Measurements from ENCODE around the gene HBA2.
"Not testable (repeated sequence)": the region's sequence is repeated elsewhere in the genome, so short reads cannot be mapped to it uniquely, and the experiment has no call there.

The HBA2 gene

DNA sequence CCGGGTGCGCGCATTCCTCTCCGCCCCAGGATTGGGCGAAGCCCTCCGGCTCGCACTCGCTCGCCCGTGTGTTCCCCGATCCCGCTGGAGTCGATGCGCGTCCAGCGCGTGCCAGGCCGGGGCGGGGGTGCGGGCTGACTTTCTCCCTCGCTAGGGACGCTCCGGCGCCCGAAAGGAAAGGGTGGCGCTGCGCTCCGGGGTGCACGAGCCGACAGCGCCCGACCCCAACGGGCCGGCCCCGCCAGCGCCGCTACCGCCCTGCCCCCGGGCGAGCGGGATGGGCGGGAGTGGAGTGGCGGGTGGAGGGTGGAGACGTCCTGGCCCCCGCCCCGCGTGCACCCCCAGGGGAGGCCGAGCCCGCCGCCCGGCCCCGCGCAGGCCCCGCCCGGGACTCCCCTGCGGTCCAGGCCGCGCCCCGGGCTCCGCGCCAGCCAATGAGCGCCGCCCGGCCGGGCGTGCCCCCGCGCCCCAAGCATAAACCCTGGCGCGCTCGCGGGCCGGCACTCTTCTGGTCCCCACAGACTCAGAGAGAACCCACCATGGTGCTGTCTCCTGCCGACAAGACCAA lies at the start of gene HBA2:
TSS of gene HBA2 (plus strand) at position 503 of the 568 bp plus-strand sequence. CDS start at position 540, 37 bp downstream.
- in situ Hi-C loops (cut with MboI; ENCODE audit: low sequenced_read_pairs) = not testable (repeated sequence)

DNA sequence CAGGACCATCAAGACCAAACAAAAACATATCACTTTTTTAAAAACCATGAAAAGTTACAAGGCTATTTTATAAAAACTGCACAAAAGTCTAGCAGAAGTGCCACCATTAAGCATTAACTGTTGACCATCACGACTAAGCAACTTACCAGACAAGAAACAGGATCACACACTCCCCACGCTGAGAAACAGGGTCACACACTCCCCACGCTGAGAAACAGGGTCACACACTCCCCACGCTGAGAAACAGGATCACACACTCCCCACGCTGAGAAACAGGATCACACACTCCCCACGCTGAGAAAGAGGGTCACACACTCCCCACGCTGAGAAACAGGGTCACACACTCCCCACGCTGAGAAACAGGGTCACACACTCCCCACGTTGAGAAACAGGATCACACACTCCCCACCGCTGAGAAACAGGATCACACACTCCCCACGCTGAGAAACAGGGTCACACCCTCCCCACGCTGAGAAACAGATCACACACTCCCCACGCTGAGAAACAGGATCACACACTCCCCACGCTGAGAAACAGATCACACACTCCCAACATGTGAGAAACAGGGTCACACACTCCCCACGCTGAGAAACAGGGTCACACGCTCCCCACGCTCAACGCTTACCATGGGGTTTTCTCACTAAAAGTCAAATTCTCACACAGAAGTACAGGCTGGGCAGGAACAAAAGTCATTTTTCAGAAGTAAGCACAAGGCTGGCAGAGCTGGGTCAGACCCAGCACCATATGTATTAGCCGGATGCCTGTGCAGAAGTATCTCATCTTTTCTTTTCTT lies 48.9 kb upstream of the HBA2 start:
- in situ Hi-C loops (cut with MboI; ENCODE audit: low sequenced_read_pairs) = not testable (repeated sequence)

GRCh38 chr16:125011-125410 lies 47.7 kb upstream of the HBA2 start:
- in situ Hi-C loops (cut with MboI; ENCODE audit: low sequenced_read_pairs) = no loop called here

DNA sequence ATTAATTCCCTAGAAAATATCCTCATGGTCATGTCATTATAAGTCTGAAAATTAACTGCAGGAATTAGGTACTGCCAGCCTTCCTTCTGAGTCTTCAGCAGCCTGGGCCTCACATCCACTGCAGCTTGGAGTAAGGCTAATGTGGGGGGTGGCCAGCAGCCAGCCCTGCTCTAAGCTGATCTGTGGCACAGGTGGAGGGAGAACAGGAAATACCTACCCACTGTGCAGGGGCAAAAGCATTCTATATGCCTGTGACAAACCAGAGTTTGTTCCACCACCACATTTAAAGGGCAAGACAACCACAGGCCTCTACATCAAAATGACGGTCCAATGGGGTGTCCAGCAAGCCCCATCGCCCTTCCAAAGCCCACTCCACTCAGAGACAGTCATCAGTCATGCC lies 43.6 kb upstream of the HBA2 start:
- in situ Hi-C loops (cut with MboI; ENCODE audit: low sequenced_read_pairs) = no loop called here

DNA sequence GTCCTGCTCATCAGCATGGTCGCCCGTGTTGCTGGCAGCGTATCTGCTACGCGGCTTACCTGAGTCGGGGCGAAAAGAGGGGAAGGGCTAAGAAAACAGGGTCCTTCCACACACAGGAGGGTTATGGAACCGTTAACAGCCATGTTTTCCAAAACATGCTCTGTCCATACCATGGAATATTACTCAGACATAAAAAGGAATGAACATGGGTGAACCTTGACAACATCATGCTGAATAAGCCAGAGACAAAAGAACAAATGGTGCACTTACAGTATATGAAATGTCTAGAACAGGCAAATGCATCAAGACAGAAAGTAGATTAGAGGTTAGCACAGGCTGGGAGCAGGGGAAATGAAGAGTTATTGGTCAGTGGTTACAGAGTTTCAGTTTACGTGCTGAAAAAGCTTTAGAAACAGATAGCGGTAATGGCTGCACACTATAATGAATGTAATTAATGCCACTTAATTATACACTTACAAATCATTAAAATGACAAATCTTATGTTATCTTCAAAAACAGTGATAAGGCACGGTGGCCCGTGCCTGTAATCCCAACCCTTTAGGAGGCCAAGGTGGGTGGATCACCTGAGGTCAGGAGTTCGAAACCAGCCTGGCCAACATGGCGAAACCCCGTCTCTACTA lies 42.0 kb upstream of the HBA2 start:
- in situ Hi-C loops (cut with MboI; ENCODE audit: low sequenced_read_pairs) = no loop called here

GRCh38 chr16:132120-132519 lies 40.6 kb upstream of the HBA2 start:
- in situ Hi-C loops (cut with MboI; ENCODE audit: low sequenced_read_pairs) = no loop called here

- in situ Hi-C loops (cut with MboI; ENCODE audit: low sequenced_read_pairs) = no loop called here
Observed at GRCh38 chr16:133716-134115, 39.0 kb upstream of the HBA2 start.

GRCh38 chr16:138049-138417 lies 34.6 kb upstream of the HBA2 start:
- in situ Hi-C loops (cut with MboI; ENCODE audit: low sequenced_read_pairs) = no loop called here

DNA sequence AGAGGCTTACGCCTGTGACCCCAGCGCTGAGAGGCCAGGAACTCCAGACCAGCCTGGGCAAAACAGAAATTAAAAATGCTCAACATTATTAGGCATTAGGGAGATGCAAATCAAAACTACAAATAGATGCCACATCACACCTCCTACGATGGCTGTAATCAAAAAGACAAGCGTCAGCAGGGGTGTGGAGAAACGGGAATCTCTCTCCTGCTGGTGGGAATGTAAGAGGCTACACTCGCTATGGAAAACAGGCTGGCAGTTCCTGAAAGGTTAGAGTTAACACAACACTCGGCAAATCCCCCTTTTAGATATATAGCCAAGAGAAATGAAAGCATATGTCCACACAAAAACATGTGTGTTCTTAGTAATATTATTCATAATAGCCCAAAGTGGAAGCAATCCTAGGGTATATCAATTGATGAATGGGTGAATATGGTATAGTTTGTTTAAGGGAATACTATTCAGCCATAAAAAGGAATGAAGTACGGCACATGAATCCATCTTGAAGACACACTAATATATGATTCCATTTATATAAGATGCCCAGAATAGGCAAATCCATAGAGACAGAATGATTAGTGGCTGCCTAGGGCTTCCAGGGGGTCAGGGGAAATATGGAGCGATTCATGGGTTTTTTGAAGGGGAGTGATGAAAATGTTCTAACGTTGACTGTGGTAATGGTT lies 32.4 kb upstream of the HBA2 start:
- in situ Hi-C loops (cut with MboI; ENCODE audit: low sequenced_read_pairs) = no loop called here

DNA sequence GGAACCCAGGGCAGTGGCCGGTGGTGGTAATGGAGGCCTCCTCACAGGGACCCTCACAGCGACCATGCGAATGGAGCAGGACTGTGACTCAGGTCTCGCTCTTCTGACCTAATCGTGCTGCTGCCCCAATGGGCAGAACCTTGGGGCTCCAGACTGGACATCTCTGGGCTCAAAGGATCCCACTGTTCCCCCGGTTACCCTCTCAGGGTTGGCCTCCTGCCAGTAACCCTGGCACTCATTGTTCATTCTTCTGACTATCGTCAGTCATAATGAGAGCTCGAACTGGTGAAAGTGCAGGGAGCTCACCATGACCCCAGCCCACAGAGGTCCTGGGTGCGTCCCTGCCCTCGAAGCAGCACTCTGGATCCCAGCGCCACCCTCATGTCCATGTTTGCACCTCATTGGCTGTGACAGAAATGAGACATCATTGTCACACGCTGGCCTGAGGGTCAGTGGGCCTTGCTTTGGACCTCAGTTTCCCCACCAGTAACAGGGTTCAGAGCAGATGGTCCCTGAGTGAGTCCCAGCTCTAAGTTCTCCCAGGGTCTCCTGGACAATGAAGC lies 30.2 kb upstream of the HBA2 start:
- in situ Hi-C loops (cut with MboI; ENCODE audit: low sequenced_read_pairs) = no loop called here

GRCh38 chr16:143047-143446 lies 29.6 kb upstream of the HBA2 start:
- in situ Hi-C loops (cut with MboI; ENCODE audit: low sequenced_read_pairs) = no loop called here

DNA sequence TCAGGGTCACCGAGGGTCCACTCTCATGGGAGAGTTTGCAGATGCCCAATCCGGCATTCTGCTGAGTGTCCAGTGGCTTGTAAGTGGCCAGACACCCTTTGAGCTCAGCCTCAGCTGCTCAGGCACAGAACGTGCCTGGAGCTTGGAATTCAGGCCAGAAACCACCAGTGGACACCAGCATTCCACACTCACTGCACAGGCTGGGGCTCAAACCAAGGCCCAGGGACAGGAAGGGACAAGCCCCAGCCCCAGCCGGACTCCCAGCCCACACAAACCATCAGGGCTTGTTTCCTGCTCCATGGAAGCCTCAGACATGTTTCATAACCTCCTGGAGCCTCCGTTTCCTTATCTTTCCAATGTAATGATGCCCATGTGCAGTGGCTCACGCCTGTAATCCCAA lies 29.2 kb upstream of the HBA2 start:
- in situ Hi-C loops (cut with MboI; ENCODE audit: low sequenced_read_pairs) = no loop called here

GRCh38 chr16:144797-145252 lies 27.9 kb upstream of the HBA2 start:
- in situ Hi-C loops (cut with MboI; ENCODE audit: low sequenced_read_pairs) = no loop called here

DNA sequence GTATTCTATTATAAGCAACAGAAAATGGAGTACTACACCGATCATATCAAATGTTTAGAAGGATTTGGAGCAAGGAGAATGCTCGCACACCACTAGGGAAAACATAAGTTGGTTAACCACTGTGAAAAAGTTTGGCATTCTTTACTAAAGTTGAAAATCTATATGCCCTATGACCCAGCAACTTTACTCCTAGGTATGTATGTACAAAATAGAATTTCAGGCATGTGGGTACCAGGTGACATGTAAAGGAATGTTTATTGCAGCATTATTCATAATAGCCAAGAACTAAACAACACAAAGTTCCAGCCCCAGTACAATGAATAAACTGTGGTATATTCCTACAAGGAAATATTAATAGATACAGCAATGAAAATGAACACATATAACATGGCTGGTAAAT lies 26.0 kb upstream of the HBA2 start:
- in situ Hi-C loops (cut with MboI; ENCODE audit: low sequenced_read_pairs) = no loop called here

- in situ Hi-C loops (cut with MboI; ENCODE audit: low sequenced_read_pairs) = no loop called here
Observed at GRCh38 chr16:149024-149660, 23.5 kb upstream of the HBA2 start.

- in situ Hi-C loops (cut with MboI; ENCODE audit: low sequenced_read_pairs) = no loop called here
Observed at GRCh38 chr16:152141-153128, 20.2 kb upstream of the HBA2 start, which contains the start of gene HBZ. Gene HBZ (plus strand): TSS chr16:152644. CDS start chr16:152910, 266 bp downstream.

- in situ Hi-C loops (cut with MboI; ENCODE audit: low sequenced_read_pairs) = not testable (repeated sequence)
Observed at GRCh38 chr16:153129-153521, 19.6 kb upstream of the HBA2 start.

DNA sequence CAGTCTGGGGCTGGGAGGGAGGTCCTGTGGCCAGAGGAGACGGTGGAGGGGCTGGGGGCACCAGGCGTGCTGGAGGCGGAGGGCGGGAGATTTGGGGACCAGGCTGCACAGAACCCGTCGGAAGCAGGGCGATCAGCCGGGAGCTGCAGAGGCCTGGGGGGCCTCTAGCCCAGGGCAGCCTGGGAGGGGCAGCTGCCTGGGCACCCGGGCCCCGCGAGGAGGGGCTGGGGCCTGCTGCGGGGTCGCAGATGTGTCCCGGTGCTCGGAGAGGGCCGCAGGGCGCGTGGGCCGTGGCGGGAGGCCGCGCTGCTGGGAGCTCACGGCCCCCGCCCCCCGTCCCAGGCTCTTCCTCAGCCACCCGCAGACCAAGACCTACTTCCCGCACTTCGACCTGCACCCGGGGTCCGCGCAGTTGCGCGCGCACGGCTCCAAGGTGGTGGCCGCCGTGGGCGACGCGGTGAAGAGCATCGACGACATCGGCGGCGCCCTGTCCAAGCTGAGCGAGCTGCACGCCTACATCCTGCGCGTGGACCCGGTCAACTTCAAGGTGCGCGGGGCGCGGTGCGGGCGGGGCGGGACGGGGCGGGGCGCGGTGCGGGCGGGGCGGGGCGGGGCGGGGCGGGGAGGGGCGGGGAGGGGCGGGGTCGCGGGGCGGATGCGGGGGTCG lies 19.0 kb upstream of the HBA2 start:
- in situ Hi-C loops (cut with MboI; ENCODE audit: low sequenced_read_pairs) = not testable (repeated sequence)

Data from HL-60/S4 treated with phorbol 12-myristate 13-acetate at 8.2 ng/mL for 4 days and 3 days (cell line).